DMS53 (cell line): ENCODE measurements around the gene ACKR2.

Experiments used
- DNase-seq: peaks from one replicate; lab custom pipeline; 2025; lab: John Stamatoyannopoulos, UW

Gene ACKR2

GRCh38 chr3:42887084-42887483 lies 77.8 kb downstream of the ACKR2 start:
- no peak for DNase-seq

- DNase-seq, result no peak
Observed at GRCh38 chr3:42891042-42891441, 81.8 kb downstream of the ACKR2 start.

- no peak for DNase-seq
Observed at GRCh38 chr3:42892169-42892568, 82.9 kb downstream of the ACKR2 start.

GRCh38 chr3:42892807-42893206 lies 83.6 kb downstream of the ACKR2 start:
- DNase-seq, result no peak

GRCh38 chr3:42894698-42895579 lies 85.7 kb downstream of the ACKR2 start:
- DNase-seq, result no peak

- no peak for DNase-seq
Observed at GRCh38 chr3:42895580-42895868, 86.3 kb downstream of the ACKR2 start.

GRCh38 chr3:42898896-42899675 lies 89.8 kb downstream of the ACKR2 start:
- DNase-seq, result peak; percentile 10

- DNase-seq, result no peak
Observed at GRCh38 chr3:42900226-42901072, 91.2 kb downstream of the ACKR2 start.

GRCh38 chr3:42901073-42901415 lies 91.8 kb downstream of the ACKR2 start:
- no peak for DNase-seq

- no peak for DNase-seq
Observed at GRCh38 chr3:42902257-42902656, 93.0 kb downstream of the ACKR2 start.

GRCh38 chr3:42904076-42904475 lies 94.8 kb downstream of the ACKR2 start:
- DNase-seq, result no peak

- no peak for DNase-seq
Observed at GRCh38 chr3:42905740-42906069, 96.5 kb downstream of the ACKR2 start.

- DNase-seq, result peak; percentile 65
Observed at GRCh38 chr3:42906070-42906847, 97.0 kb downstream of the ACKR2 start, which contains the start of gene ZNF662. TSS of gene ZNF662 (plus strand) at chr3:42906142. CDS start at chr3:42908115, 1,973 bp downstream.

GRCh38 chr3:42906848-42907183 lies 97.6 kb downstream of the ACKR2 start:
- no peak for DNase-seq

GRCh38 chr3:42908675-42909074 lies 99.4 kb downstream of the ACKR2 start:
- no peak for DNase-seq

GRCh38 chr3:42911551-42911950 lies 102.3 kb downstream of the ACKR2 start:
- no peak for DNase-seq

GRCh38 chr3:42914771-42915515 lies 105.7 kb downstream of the ACKR2 start:
- DNase-seq, result no peak
